HepG2 (cell line): Measurements from ENCODE around the gene SLC35A2. TPM values are rescaled to one million over a fixed set of nuclear protein-coding genes. Genes with fewer than 3 reads are reported as not detected.

ENCODE experiments used
- E2F1 ChIP-seq: sonication (generic); formaldehyde crosslinking; IDR thresholded peaks from 2 replicates; pipeline ENCODE4 v1.5.0; 2020; ENCODE audit warnings: missing genetic modification reagents
- GABPA ChIP-seq, 2 experiments: IDR thresholded peaks; 2 replicates each; pipeline ENCODE4 v1.6.1; 2011 to 2016; ENCODE audit warnings: low read depth in 2 of 2, low read length in 1 of 2, missing biosample characterization in 1 of 2, missing genetic modification characterization in 1 of 2
- HDAC1 ChIP-seq: sonication (generic); formaldehyde crosslinking; IDR thresholded peaks from 2 replicates; pipeline ENCODE4 v1.5.1; 2020; ENCODE audit warnings: mild to moderate bottlenecking, missing genetic modification reagents
- MED1 ChIP-seq: sonication (generic); formaldehyde crosslinking; IDR thresholded peaks from 2 replicates; pipeline ENCODE4 v1.4.0; 2020; ENCODE audit warnings: missing genetic modification reagents
- NONO ChIP-seq, 2 experiments: fragments of 450-650 bp in 1 of 2; sonication (generic) in 1 of 2; formaldehyde crosslinking in 1 of 2; IDR thresholded peaks in 1 of 2; conservative IDR thresholded peaks in 1 of 2; 2 replicates each; pipeline versions ENCODE4 v1.6.1 to v1.8.0; 2017 to 2022; ENCODE audit warnings: mild to moderate bottlenecking in 1 of 2, missing genetic modification reagents in 1 of 2, moderate library complexity in 1 of 2
- PCBP1 ChIP-seq: fragments of 200-400 bp; formaldehyde crosslinking; IDR thresholded peaks from 2 replicates; pipeline ENCODE4 v1.6.1; 2017; ENCODE audit warnings: mild to moderate bottlenecking, low read depth, low read length, borderline replicate concordance
- PRDM10 ChIP-seq: sonication (generic); formaldehyde crosslinking; IDR thresholded peaks from 2 replicates; pipeline ENCODE4 v1.4.0; 2020; ENCODE audit warnings: low read depth, missing genetic modification reagents
- TFDP1 ChIP-seq: IDR thresholded peaks from 2 replicates; pipeline ENCODE4 v1.6.1; 2016; ENCODE audit warnings: missing compliant biosample characterization, missing genetic modification reagents, borderline replicate concordance
- U2AF1 ChIP-seq: fragments of 200-400 bp; formaldehyde crosslinking; optimal IDR thresholded peaks from 2 replicates; pipeline ENCODE3; 2017; ENCODE audit warnings: mild to moderate bottlenecking, low read depth, low read length
- ZHX1 ChIP-seq: sonication (generic); formaldehyde crosslinking; IDR thresholded peaks from 2 replicates; pipeline ENCODE4 v1.8.1; 2022; ENCODE audit warnings: low read depth, mild to moderate bottlenecking, missing genetic modification reagents
- ZIK1 ChIP-seq: sonication (generic); formaldehyde crosslinking; IDR thresholded peaks from 2 replicates; pipeline ENCODE4 v1.5.0; 2020; ENCODE audit warnings: mild to moderate bottlenecking, low read depth, missing genetic modification reagents, borderline replicate concordance
- ZNF274 ChIP-seq: sonication (generic); formaldehyde crosslinking; IDR thresholded peaks from 2 replicates; pipeline ENCODE4 v1.5.1; 2020; ENCODE audit warnings: mild to moderate bottlenecking, missing genetic modification reagents
- ZNF468 ChIP-seq: sonication (generic); formaldehyde crosslinking; IDR thresholded peaks from 2 replicates; pipeline ENCODE4 v1.8.0; 2022; ENCODE audit warnings: mild to moderate bottlenecking, moderate library complexity, missing genetic modification reagents
- polyA plus RNA-seq, 8 experiments: library from polyadenylated mRNA; depleted of rRNA in 3 of 8; stranded (reverse) in 7 of 8; unstranded in 1 of 8; fragments of >200 nt; fragmentation: Illumina TruSeq in 4 of 8; extraction: Trizol in 4 of 8; gene quantifications; 2 replicates each; pipeline versions ENCODE4 v1.2.1 to v1.2.3, GENCODE V29; 2011 to 2016; ENCODE audit warnings: low read depth in 4 of 8, missing spikeins in 1 of 8, mixed read lengths in 1 of 8; ENCODE audit not compliant: insufficient read depth in 1 of 8
- total RNA-seq, 5 experiments: library from RNA; depleted of rRNA; stranded (reverse); fragments of >200 nt; fragmentation: Illumina TruSeq; extraction: Trizol; gene quantifications; 2 replicates each; pipeline ENCODE4 v1.2.3, GENCODE V29; 2016; ENCODE audit warnings: low read depth in 1 of 5
- TF ChIP-seq, protein P1 (sequence below): sonication (generic); formaldehyde crosslinking; IDR thresholded peaks from 2 replicates; pipeline ENCODE4 v1.5.1; 2020; ENCODE audit warnings: missing genetic modification reagents, mild to moderate bottlenecking, borderline replicate concordance
- TF ChIP-seq, protein P2 (sequence below): sonication (generic); formaldehyde crosslinking; IDR thresholded peaks from 2 replicates; pipeline ENCODE4 v1.5.0; 2020; ENCODE audit warnings: missing genetic modification reagents, mild to moderate bottlenecking, borderline replicate concordance
- TF ChIP-seq, protein P3 (sequence below): sonication (generic); formaldehyde crosslinking; IDR thresholded peaks from 2 replicates; pipeline ENCODE4 v1.5.0; 2020; ENCODE audit warnings: missing genetic modification reagents

SLC35A2 gene
- total and polyA plus RNA-seq, 2 of the 13 experiments (the other 11 are each of a cell fraction or from before 2014, with no cell fraction given) = 32.1 to 40.8 TPM

GRCh38 chrX:48897157-48897624 lies 14.3 kb downstream of the SLC35A2 start (continued):
- TF ChIP-seq, protein P1, sequence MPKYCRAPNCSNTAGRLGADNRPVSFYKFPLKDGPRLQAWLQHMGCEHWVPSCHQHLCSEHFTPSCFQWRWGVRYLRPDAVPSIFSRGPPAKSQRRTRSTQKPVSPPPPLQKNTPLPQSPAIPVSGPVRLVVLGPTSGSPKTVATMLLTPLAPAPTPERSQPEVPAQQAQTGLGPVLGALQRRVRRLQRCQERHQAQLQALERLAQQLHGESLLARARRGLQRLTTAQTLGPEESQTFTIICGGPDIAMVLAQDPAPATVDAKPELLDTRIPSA (CRISPR knock-in tag) = no peak
- 0 out of 2 replicates have a peak, but pooled peaks have one; percentile 25 for TF ChIP-seq MED1
- TF ChIP-seq GABPA (IDR thresholded peaks at IDR 0.05; ENCODE audit: low read depth, low read length) = no peak
- peak; percentile 74 for TF ChIP-seq GABPA (CRISPR knock-in tag; IDR thresholded peaks at IDR 0.05; ENCODE audit: low read depth)
- TF ChIP-seq TFDP1 (CRISPR knock-in tag) = peak; percentile 7; the same call in 1 of the 2 replicates
- no peak for TF ChIP-seq ZNF274
- TF ChIP-seq ZIK1 (CRISPR knock-in tag) = no peak
- TF ChIP-seq, protein P2, sequence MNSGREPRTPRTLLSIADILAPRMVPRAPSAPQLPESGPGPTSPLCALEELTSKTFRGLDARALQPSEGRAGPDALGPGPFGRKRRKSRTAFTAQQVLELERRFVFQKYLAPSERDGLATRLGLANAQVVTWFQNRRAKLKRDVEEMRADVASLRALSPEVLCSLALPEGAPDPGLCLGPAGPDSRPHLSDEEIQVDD (CRISPR knock-in tag) = no peak
- TF ChIP-seq, protein P3, sequence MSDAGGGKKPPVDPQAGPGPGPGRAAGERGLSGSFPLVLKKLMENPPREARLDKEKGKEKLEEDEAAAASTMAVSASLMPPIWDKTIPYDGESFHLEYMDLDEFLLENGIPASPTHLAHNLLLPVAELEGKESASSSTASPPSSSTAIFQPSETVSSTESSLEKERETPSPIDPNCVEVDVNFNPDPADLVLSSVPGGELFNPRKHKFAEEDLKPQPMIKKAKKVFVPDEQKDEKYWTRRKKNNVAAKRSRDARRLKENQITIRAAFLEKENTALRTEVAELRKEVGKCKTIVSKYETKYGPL (CRISPR knock-in tag) = peak; percentile 21; the same call in 1 of the 2 replicates
- 0 out of 2 replicates have a peak, but pooled peaks have one; percentile 6 for TF ChIP-seq PCBP1
- TF ChIP-seq HDAC1 (CRISPR knock-in tag) = 0 out of 2 replicates have a peak, but pooled peaks have one; percentile 9
- TF ChIP-seq PRDM10 (CRISPR knock-in tag) = peak; percentile 98
- 0 out of 2 replicates have a peak, but pooled peaks have one; percentile 37 for TF ChIP-seq E2F1
- TF ChIP-seq U2AF1 = peak; percentile 44
- no peak for TF ChIP-seq ZHX1 (CRISPR knock-in tag)
- TF ChIP-seq NONO (IDR thresholded peaks at IDR 0.05) = no peak
- TF ChIP-seq NONO (CRISPR knock-in tag; conservative IDR thresholded peaks at IDR 0.05) = no peak
- TF ChIP-seq ZNF468 (CRISPR knock-in tag) = no peak
